Measurements from ENCODE around the gene ICAM5. TPM values are rescaled to one million over a fixed set of nuclear protein-coding genes. Genes with fewer than 3 reads are reported as not detected.

Gene ICAM5
- total and polyA plus RNA-seq, 2 donors = 0.85 to 1.2 TPM

Other genes starting within 250 kb of the ICAM5 start
- 22.8 TPM for gene SHFL, start 203.6 kb upstream of the ICAM5 start, total RNA-seq
- gene SHFL, start 203.6 kb upstream of the ICAM5 start, polyA plus RNA-seq = 55.6 TPM
- 2.3 TPM for gene ANGPTL6, start 187.3 kb upstream of the ICAM5 start, total RNA-seq
- 4.7 TPM for gene ANGPTL6, start 187.3 kb upstream of the ICAM5 start, polyA plus RNA-seq
- gene PPAN, start 183.6 kb upstream of the ICAM5 start, total RNA-seq = 31.5 TPM
- gene PPAN, start 183.6 kb upstream of the ICAM5 start, polyA plus RNA-seq = 54.9 TPM
- gene P2RY11, start 178.3 kb upstream of the ICAM5 start, total RNA-seq = 5.6 TPM
- 14.5 TPM for gene P2RY11, start 178.3 kb upstream of the ICAM5 start, polyA plus RNA-seq
- gene EIF3G, start 170.1 kb upstream of the ICAM5 start, total RNA-seq = 219 TPM
- gene EIF3G, start 170.1 kb upstream of the ICAM5 start, polyA plus RNA-seq = 188 TPM
- 46.0 TPM for gene DNMT1, start 95.0 kb upstream of the ICAM5 start, total RNA-seq
- 65.0 TPM for gene DNMT1, start 95.0 kb upstream of the ICAM5 start, polyA plus RNA-seq
- gene S1PR2, start 58.6 kb upstream of the ICAM5 start, total RNA-seq = 2.7 TPM
- 2.4 TPM for gene S1PR2, start 58.6 kb upstream of the ICAM5 start, polyA plus RNA-seq
- gene MRPL4, start 37.7 kb upstream of the ICAM5 start, total RNA-seq = 35.6 TPM
- gene MRPL4, start 37.7 kb upstream of the ICAM5 start, polyA plus RNA-seq = 41.0 TPM
- 24.6 TPM for gene ICAM1, start 18.8 kb upstream of the ICAM5 start, total RNA-seq
- 18.2 TPM for gene ICAM1, start 18.8 kb upstream of the ICAM5 start, polyA plus RNA-seq
- gene ICAM4, start 3.0 kb upstream of the ICAM5 start, total RNA-seq = 3.1 TPM
- gene ICAM4, start 3.0 kb upstream of the ICAM5 start, polyA plus RNA-seq = 3.8 TPM
- gene ZGLP1, start 19.9 kb downstream of the ICAM5 start, total RNA-seq = 2.3 TPM
- 29.8 TPM for gene ZGLP1, start 19.9 kb downstream of the ICAM5 start, polyA plus RNA-seq
- gene FDX2, start 26.1 kb downstream of the ICAM5 start, total RNA-seq = 11.9 TPM
- 18.2 TPM for gene FDX2, start 26.1 kb downstream of the ICAM5 start, polyA plus RNA-seq
- 5.9 TPM for gene RAVER1, start 43.6 kb downstream of the ICAM5 start, total RNA-seq
- 15.4 TPM for gene RAVER1, start 43.6 kb downstream of the ICAM5 start, polyA plus RNA-seq
- gene ICAM3, start 49.7 kb downstream of the ICAM5 start, total RNA-seq = 99.0 TPM
- 66.2 TPM for gene ICAM3, start 49.7 kb downstream of the ICAM5 start, polyA plus RNA-seq
- 117 TPM for gene TYK2, start 90.6 kb downstream of the ICAM5 start, total RNA-seq
- 291 TPM for gene TYK2, start 90.6 kb downstream of the ICAM5 start, polyA plus RNA-seq
- gene CDC37, start 113.6 kb downstream of the ICAM5 start, total RNA-seq = 130 TPM
- 313 TPM for gene CDC37, start 113.6 kb downstream of the ICAM5 start, polyA plus RNA-seq
- 0.24 TPM for gene PDE4A, start 130.6 kb downstream of the ICAM5 start, total RNA-seq
- 4.8 TPM for gene PDE4A, start 130.6 kb downstream of the ICAM5 start, polyA plus RNA-seq
- 53.7 TPM for gene KEAP1, start 213.4 kb downstream of the ICAM5 start, total RNA-seq
- gene KEAP1, start 213.4 kb downstream of the ICAM5 start, polyA plus RNA-seq = 59.5 TPM
- 0.61 TPM for gene S1PR5, start 227.5 kb downstream of the ICAM5 start, total RNA-seq
- gene S1PR5, start 227.5 kb downstream of the ICAM5 start, polyA plus RNA-seq = 4.2 TPM

Data from thymus (tissue), 2 donors.